Natural killer cell (primary cell): ENCODE measurements around the gene PLEKHG4B. TPM values are rescaled to one million over a fixed set of nuclear protein-coding genes. Genes with fewer than 3 reads are reported as not detected.
"Not testable (repeated sequence)": the region's sequence is repeated elsewhere in the genome, so short reads cannot be mapped to it uniquely, and the experiment has no call there.

Experiments used
- ATAC-seq, 3 donors: fragments of 150-1000 bp in 2 of 3; fragments of 200-7000 bp in 1 of 3; cut with Tn5 transposase; 1 replicate in 1 of 3; 2 replicates in 2 of 3; pipeline ENCODE4 v1.10.0; 2021; ENCODE audit warnings: mild to moderate bottlenecking in 2 of 3, moderate library complexity in 2 of 3
- DNase-seq, 2 donors: peaks; one replicate each; pipeline versions ENCODE4 v3.0.0 to v3.0.0-alpha.2; 2013 to 2021; ENCODE audit warnings: mixed read lengths in 1 of 2
- H3K27ac ChIP-seq: one replicate; pipeline ENCODE4 v1.5.1; 2013; ENCODE audit warnings: mild to moderate bottlenecking, low read length
- H3K27me3 ChIP-seq: one replicate; pipeline ENCODE4 v1.6.1; 2013; ENCODE audit warnings: low read length; ENCODE audit not compliant: control insufficient read depth, insufficient read depth
- H3K36me3 ChIP-seq: one replicate; pipeline ENCODE4 v1.6.1; 2013; ENCODE audit warnings: low read length; ENCODE audit not compliant: control insufficient read depth, insufficient read depth
- H3K4me1 ChIP-seq: one replicate; pipeline ENCODE4 v1.6.1; 2013; ENCODE audit warnings: low read length; ENCODE audit not compliant: control insufficient read depth, insufficient read depth
- H3K4me3 ChIP-seq: one replicate; pipeline ENCODE4 v1.5.1; 2013; ENCODE audit warnings: low read length
- H3K9me3 ChIP-seq: one replicate; pipeline ENCODE4 v1.6.1; 2013; ENCODE audit warnings: low read length; ENCODE audit not compliant: control insufficient read depth, insufficient read depth
- H3K27ac Mint-ChIP-seq, 2 donors: one replicate each; pipeline ENCODE4 v1.8.0; 2022; ENCODE audit warnings: mild to moderate bottlenecking in 2 of 2, mixed read lengths in 2 of 2, moderate library complexity in 1 of 2
- H3K27me3 Mint-ChIP-seq, 2 donors: one replicate each; pipeline ENCODE4 v1.8.0; 2022; ENCODE audit warnings: low read depth in 2 of 2, mixed read lengths in 2 of 2
- H3K36me3 Mint-ChIP-seq: one replicate; pipeline ENCODE4 v1.8.0; 2022; ENCODE audit warnings: mixed read lengths
- H3K4me1 Mint-ChIP-seq, 2 donors: one replicate each; pipeline ENCODE4 v1.8.0; 2022; ENCODE audit warnings: mixed read lengths in 2 of 2
- H3K4me3 Mint-ChIP-seq: one replicate; pipeline ENCODE4 v1.8.0; 2022; ENCODE audit warnings: mild to moderate bottlenecking, moderate library complexity, mixed read lengths
- H3K9me3 Mint-ChIP-seq, 2 donors: one replicate each; pipeline ENCODE4 v1.8.0; 2022; ENCODE audit warnings: mixed read lengths in 2 of 2
- CTCF ChIP-seq: fragments of 200-600 bp; IDR thresholded peaks from one replicate; pipeline ENCODE4 v1.8.0; 2022; ENCODE audit warnings: antibody characterized with exemption
- WGBS: methylation state at CpG from one replicate; pipeline ENCODE4 v1.1.7; 2013; ENCODE audit warnings: missing lambda C conversion rate; ENCODE audit not compliant: insufficient coverage; 5-methylcytosine and 5-hydroxymethylcytosine counted together
- intact Hi-C: fragments of 100-400 bp; cut with micrococcal nuclease; formaldehyde crosslinking; loops from one replicate; pipeline ENCODE4 v1.14.2; 2022
- total RNA-seq, 4 donors: library from RNA; stranded (reverse); fragments of 120-200 nt in 1 of 4; gene quantifications; one replicate each; pipeline versions ENCODE4 v1.2.3 to v1.2.4, GENCODE V29; 2013 to 2022

PLEKHG4B gene
- total RNA-seq, 3 donors from 2014 or later (not counting 1 experiment from before 2014, with no cell fraction given) = 0.07 TPM; not detected in 2

- Histone ChIP-seq H3K9me3 (no peaks in the 10 kb centered on the region), H3K27me3 (no peaks in the 10 kb centered on the region), H3K4me3 (no peak overlapping the region), H3K36me3 (peaks cover 60% of the 10 kb centered on the region), H3K4me1 (no peaks in the 10 kb centered on the region), H3K27ac (no peak overlapping the region)
- intact Hi-C loops = no loop called here
- Mint-ChIP-seq H3K27ac (no peak overlapping the region), H3K4me3 (no peak overlapping the region), H3K4me1 (no peaks in the 10 kb centered on the region), H3K9me3 (no peaks in the 10 kb centered on the region), H3K36me3 (peaks cover 6% of the 10 kb centered on the region), H3K27me3 (no peaks in the 10 kb centered on the region)
- WGBS = 97% methylated on average over 5 of the region's 8 CpGs
- ATAC-seq = no peak
- DNase-seq = no peak
- TF ChIP-seq CTCF = no peak
Observed at GRCh38 chr5:234450-234849, 142.5 kb downstream of the PLEKHG4B start.

DNA sequence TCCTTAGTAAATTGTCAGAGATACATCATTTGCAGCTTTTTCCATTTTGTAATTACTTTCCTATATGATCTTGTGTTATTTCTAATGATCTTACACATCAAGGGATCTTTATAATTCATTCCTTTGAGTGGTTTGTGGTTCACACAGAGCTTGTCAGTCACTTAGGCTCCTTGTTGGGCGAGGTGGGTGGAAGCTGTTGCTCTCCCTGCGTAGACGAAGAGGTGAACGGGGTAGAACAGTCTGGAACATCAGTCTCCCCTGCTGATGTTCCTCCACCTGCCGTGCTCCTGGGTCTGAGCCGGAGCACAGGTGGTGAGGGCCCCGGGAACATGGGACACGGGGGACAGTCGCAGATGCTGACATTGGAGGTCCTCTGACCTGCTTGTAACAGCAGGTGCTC lies 143.6 kb downstream of the PLEKHG4B start:
- H3K36me3 ChIP-seq = peaks cover 55% of the 10 kb centered on the region
- H3K9me3 Mint-ChIP-seq, H3K4me3 Mint-ChIP-seq, H3K27me3 Mint-ChIP-seq, DNase-seq, H3K4me1 Mint-ChIP-seq, intact Hi-C loops, H3K36me3 Mint-ChIP-seq, H3K27ac Mint-ChIP-seq, ATAC-seq, H3K27me3 ChIP-seq, H3K9me3 ChIP-seq, H3K4me3 ChIP-seq, H3K4me1 ChIP-seq, H3K27ac ChIP-seq: not testable (repeated sequence)
- WGBS = 97% methylated on average over 4 of the region's 9 CpGs

DNA sequence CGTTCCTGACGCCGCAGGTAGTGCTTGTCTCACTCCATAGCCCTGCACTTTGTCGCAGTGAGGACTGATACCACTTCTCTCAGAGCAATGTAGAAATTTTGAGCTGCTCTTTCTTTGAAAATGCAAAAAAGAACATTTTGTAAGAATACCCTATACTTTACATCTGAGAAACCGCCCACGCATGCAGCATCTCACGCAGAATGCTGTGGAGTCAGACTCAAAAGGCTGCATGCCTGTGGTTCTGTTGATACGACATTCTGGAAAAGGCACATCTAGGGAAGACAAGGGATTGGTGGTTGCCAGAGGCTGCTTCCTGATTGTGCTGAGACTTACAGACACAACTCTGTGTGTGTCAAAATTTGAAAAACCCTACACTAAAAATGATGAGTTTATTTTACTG lies 146.0 kb downstream of the PLEKHG4B start:
- H3K27ac Mint-ChIP-seq, intact Hi-C loops, H3K4me1 ChIP-seq, H3K9me3 Mint-ChIP-seq, H3K9me3 ChIP-seq, DNase-seq, H3K27me3 Mint-ChIP-seq, ATAC-seq, H3K27me3 ChIP-seq, H3K27ac ChIP-seq, H3K4me3 ChIP-seq, H3K4me1 Mint-ChIP-seq, H3K4me3 Mint-ChIP-seq: not testable (repeated sequence)
- peaks cover 55% of the 10 kb centered on the region for H3K36me3 ChIP-seq
- H3K36me3 Mint-ChIP-seq = peaks cover 14% of the 10 kb centered on the region
- 95% methylated on average over 8 of the region's 8 CpGs for WGBS

Other genes starting within 250 kb of the PLEKHG4B start
- gene LRRC14B, start 99.3 kb downstream of the PLEKHG4B start, total RNA-seq = not detected
- 1 to 10 TPM; 4.4 to 6.2 (median 5.4) TPM for gene CCDC127, start 126.0 kb downstream of the PLEKHG4B start, total RNA-seq
- gene SDHA, start 126.2 kb downstream of the PLEKHG4B start, total RNA-seq = 100 to 1,000 TPM; 173 to 183 (median 173) TPM
- 10 to 100 TPM; 49.6 to 65.6 (median 57.7) TPM for gene PDCD6, start 179.5 kb downstream of the PLEKHG4B start, total RNA-seq
- 1 to 10 TPM in 2 of 3 donors, under 1 TPM in 1; 0.88 to 1.4 (median 1.2) TPM for gene AHRR, start 229.5 kb downstream of the PLEKHG4B start, total RNA-seq